HEK293T (cell line): Measurements from ENCODE around the gene EFCAB6.

Experiments
- CTCF ChIA-PET: fragments of 350-600 bp; formaldehyde crosslinking; extraction: SDS; loops from one replicate; lab custom pipeline; 2021; ENCODE audit warnings: antibody characterized with exemption, inconsistent platforms; lab: Yijun Ruan, JAX
- POLR2A ChIA-PET: fragments of 350-600 bp; formaldehyde crosslinking; extraction: SDS; loops from one replicate; lab custom pipeline; 2020; ENCODE audit warnings: antibody characterized with exemption, inconsistent platforms; lab: Yijun Ruan, JAX
- DNase-seq: peaks from one replicate; pipeline ENCODE4 v3.0.0; 2012; ENCODE audit warnings: mixed read lengths; ENCODE audit errors: extremely low spot score
- ARNT ChIP-seq: fragments of 450-650 bp; IDR thresholded peaks from 2 replicates; pipeline ENCODE4 v1.6.1; 2017; ENCODE audit warnings: mild to moderate bottlenecking
- BHLHE40 ChIP-seq: fragments of 450-650 bp; IDR thresholded peaks from 2 replicates; pipeline ENCODE4 v1.6.1; 2016; ENCODE audit warnings: mild to moderate bottlenecking, moderate library complexity, borderline replicate concordance
- CTBP1 ChIP-seq: fragments of 450-650 bp; IDR thresholded peaks from 2 replicates; pipeline ENCODE4 v1.6.1; 2016; ENCODE audit warnings: borderline replicate concordance
- ELF4 ChIP-seq: fragments of 450-650 bp; IDR thresholded peaks from 2 replicates; pipeline ENCODE4 v1.6.1; 2017; ENCODE audit warnings: antibody characterized with exemption
- FOXA1 ChIP-seq: fragments of 450-650 bp; IDR thresholded peaks from 2 replicates; pipeline ENCODE4 v1.6.1; 2016; ENCODE audit warnings: mild to moderate bottlenecking
- FOXK2 ChIP-seq: fragments of 450-650 bp; IDR thresholded peaks from 2 replicates; pipeline ENCODE4 v1.6.1; 2016; ENCODE audit warnings: mild to moderate bottlenecking
- FOXM1 ChIP-seq: fragments of 450-650 bp; IDR thresholded peaks from 2 replicates; pipeline ENCODE4 v1.6.1; 2017; ENCODE audit warnings: mild to moderate bottlenecking, borderline replicate concordance
- HDGF ChIP-seq: fragments of 450-650 bp; IDR thresholded peaks from 2 replicates; pipeline ENCODE4 v1.6.1; 2017; ENCODE audit warnings: antibody characterized with exemption, borderline replicate concordance
- L3MBTL2 ChIP-seq: fragments of 450-650 bp; conservative IDR thresholded peaks from 2 replicates; pipeline ENCODE4 v1.6.1; 2016; ENCODE audit warnings: mild to moderate bottlenecking
- LEF1 ChIP-seq: fragments of 450-650 bp; IDR thresholded peaks from 2 replicates; pipeline ENCODE4 v1.6.1; 2017; ENCODE audit warnings: mild to moderate bottlenecking, borderline replicate concordance
- NFRKB ChIP-seq: fragments of 450-650 bp; IDR thresholded peaks from 2 replicates; pipeline ENCODE4 v1.6.1; 2016; ENCODE audit warnings: mild to moderate bottlenecking, moderate library complexity
- SP1 ChIP-seq: fragments of 450-650 bp; IDR thresholded peaks from 2 replicates; pipeline ENCODE4 v1.6.1; 2017
- SUZ12 ChIP-seq: fragments of 450-650 bp; IDR thresholded peaks from 2 replicates; pipeline ENCODE4 v1.6.1; 2016; ENCODE audit warnings: mild to moderate bottlenecking
- TARDBP ChIP-seq: fragments of 450-650 bp; IDR thresholded peaks from 2 replicates; pipeline ENCODE4 v1.6.1; 2016
- ZNF384 ChIP-seq: fragments of 450-650 bp; IDR thresholded peaks from 2 replicates; pipeline ENCODE4 v1.6.1; 2016
- TF ChIP-seq, protein P1 (sequence below): fragments of 450-650 bp; IDR thresholded peaks from 2 replicates; pipeline ENCODE4 v1.6.1; 2016

EFCAB6 gene

DNA sequence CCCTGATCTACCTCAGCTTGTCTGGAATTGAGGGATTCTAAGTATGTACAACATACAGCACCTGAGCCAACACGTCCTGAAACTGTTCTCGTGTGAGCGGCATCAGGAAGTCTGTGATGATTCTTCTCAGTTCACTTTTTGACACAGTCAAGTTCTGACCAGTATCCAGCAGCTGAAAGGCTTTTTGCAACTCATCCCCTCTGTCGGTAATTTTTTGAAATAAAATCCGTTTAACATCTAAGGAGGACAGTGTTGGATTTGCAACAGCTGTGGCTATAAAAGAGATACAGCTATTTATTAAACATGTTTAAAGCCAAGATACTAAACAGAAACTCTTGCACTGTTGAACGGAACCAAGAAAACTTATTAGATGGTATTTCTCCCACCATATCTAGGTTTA, 39.3 kb downstream of the EFCAB6 start:
- TF ChIP-seq, protein P1, sequence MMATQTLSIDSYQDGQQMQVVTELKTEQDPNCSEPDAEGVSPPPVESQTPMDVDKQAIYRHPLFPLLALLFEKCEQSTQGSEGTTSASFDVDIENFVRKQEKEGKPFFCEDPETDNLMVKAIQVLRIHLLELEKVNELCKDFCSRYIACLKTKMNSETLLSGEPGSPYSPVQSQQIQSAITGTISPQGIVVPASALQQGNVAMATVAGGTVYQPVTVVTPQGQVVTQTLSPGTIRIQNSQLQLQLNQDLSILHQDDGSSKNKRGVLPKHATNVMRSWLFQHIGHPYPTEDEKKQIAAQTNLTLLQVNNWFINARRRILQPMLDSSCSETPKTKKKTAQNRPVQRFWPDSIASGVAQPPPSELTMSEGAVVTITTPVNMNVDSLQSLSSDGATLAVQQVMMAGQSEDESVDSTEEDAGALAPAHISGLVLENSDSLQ, result no peak
- TF ChIP-seq FOXA1, result no peak
- TF ChIP-seq TARDBP, result no peak
- no peak for TF ChIP-seq BHLHE40
- TF ChIP-seq L3MBTL2, result no peak
- no peak for TF ChIP-seq HDGF
- no peak for TF ChIP-seq FOXK2
- TF ChIP-seq ELF4, result no peak
- no peak for TF ChIP-seq SP1
- TF ChIP-seq FOXM1, result no peak
- TF ChIP-seq CTBP1, result no peak
- TF ChIP-seq ZNF384, result no peak
- no peak for TF ChIP-seq SUZ12
- TF ChIP-seq LEF1, result no peak
- TF ChIP-seq ARNT, result no peak
- ChIA-PET POLR2A (no interaction called here), CTCF (no interaction called here)
- DNase-seq, result no peak

DNA sequence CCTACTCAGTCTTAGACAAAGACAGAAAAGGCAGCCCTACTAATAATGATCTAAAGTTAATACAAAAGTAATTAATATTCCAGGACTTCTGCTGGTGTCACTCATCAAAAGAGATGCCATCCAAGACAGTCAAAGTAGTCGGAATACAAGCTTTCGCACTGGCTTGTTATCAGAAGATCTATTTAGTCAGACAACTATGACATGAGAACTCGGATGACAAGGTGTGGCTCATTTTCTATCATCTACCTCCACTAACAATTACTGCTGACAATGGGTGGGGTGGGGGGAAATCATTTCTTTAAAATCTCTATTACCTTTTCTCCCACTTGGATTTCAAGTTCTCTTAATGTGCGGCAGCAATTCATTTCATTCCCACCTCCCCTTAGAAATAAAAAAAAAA, 56.7 kb downstream of the EFCAB6 start:
- TF ChIP-seq HDGF, result no peak
- ChIA-PET POLR2A (no interaction called here), CTCF (interaction anchor here (1.9 kb wide), 1 partner anchor 9 kb away, joined by 4 read pairs; no protein-coding TSS in a partner anchor)
- no peak for DNase-seq

DNA sequence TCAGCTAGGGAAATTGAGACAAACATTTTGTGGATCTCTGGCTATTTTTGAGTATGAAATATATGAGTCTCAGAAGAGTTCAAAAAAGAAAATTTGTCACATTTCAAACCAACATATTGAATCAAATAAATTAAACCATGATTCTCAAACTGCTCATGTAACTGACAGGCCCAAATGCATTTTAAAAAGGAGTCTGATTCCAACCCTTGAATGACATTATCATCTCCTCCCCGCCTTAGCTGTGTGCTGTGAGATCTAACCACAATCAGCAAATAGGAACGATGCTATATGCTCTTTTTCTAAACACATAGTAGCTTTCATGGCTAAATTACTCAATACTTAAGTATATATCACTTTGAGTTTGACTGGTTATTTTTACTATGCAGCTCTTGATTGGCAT, 57.1 kb downstream of the EFCAB6 start:
- ChIA-PET POLR2A (no interaction called here), CTCF (no interaction called here)
- TF ChIP-seq FOXA1, result no peak
- TF ChIP-seq LEF1, result no peak
- no peak for TF ChIP-seq FOXK2
- TF ChIP-seq SP1, result no peak
- TF ChIP-seq ELF4, result no peak
- TF ChIP-seq ZNF384, result no peak
- no peak for TF ChIP-seq CTBP1
- no peak for TF ChIP-seq SUZ12
- no peak for TF ChIP-seq NFRKB
- no peak for TF ChIP-seq BHLHE40
- TF ChIP-seq HDGF, result no peak
- no peak for TF ChIP-seq ARNT
- TF ChIP-seq FOXM1, result no peak
- no peak for TF ChIP-seq L3MBTL2
- TF ChIP-seq TARDBP, result no peak
- no peak for DNase-seq

DNA sequence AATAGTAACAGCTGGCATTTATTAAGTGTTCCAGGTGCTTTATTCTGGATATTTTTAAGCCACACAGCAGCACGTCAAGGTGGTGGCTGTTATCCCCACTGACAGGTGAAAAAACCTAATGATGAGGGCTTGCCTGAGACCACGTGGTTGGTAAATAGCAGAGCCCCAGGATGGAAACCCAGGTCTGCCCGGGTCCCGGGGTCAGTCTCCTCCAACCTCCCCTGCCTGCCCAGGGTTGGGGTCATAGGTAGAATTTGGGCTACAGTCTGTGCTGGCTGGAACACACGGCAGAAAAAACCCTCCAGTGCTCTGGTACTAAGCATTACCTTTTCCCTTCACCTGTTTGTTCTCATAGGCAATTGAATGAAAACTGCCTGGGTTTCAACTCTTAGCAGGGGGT, 57.9 kb downstream of the EFCAB6 start:
- TF ChIP-seq TARDBP, result no peak
- no peak for DNase-seq
- ChIA-PET POLR2A (no interaction called here), CTCF (no interaction called here)

DNA sequence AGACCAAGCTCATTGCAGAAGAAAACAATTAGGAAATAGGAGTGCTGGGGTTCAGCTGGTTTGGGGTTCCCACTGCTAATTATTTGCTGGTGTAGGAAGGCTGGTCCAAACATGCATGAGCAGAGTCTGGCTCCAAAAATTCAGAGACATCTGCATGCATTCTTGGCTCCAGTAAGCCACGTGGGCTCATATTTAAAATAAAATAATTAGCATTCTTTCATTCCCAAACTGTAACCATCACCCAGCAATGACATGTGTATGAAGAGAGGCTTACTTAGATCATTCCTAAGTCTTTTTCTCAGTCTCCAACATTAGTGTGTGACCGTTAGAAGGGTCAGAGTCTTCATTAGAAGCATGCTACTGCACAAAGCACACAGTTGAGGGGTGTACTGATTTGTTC, 58.4 kb downstream of the EFCAB6 start:
- DNase-seq, result no peak
- TF ChIP-seq SUZ12, result no peak
- ChIA-PET CTCF (no interaction called here), POLR2A (no interaction called here)

DNA sequence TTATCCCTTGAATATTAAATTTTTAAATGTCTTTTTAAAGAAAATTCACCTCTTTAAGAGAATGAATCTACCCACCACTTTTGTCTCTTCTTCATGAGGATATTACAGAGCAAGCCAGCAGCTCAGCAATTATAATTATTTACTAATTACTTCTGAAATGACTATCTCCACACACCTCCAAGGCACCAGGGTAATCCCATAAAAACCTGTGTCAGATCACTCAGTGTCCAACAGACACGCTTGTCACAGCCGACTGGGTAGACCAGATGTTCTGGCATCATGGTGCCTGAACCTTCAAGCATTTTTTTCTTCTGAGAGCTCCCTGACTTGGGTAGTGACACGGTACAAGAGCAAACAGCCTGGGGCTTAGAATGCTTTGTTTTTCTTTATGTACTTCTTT, 61.4 kb downstream of the EFCAB6 start:
- ChIA-PET POLR2A (no interaction called here), CTCF (no interaction called here)
- DNase-seq, result no peak
- no peak for TF ChIP-seq FOXK2

DNA sequence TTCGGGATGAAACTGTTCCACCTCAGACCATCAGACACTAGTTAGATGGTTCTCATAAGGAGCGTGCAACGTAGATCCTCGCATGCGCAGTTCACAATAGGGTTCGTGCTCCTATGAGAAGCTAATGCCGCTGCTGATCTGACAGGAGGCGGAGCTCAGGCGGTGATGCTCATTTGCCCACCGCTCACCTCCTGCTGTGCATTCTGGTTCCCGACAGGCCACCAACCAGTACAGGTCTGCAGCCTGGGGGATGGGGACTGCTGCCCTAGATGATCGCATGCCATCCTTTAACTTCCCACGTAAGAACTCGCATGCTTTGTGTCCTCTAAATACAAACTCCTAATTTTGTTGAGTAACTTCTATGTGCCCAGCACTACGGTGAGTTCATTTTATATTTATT, 62.6 kb downstream of the EFCAB6 start:
- TF ChIP-seq, protein P1, result no peak
- TF ChIP-seq FOXM1 (no peak), BHLHE40 (no peak), TARDBP (no peak), L3MBTL2 (no peak), CTBP1 (no peak), FOXA1 (no peak)
- CTCF ChIA-PET, result no interaction called here
- POLR2A ChIA-PET, result no interaction called here
- no peak for DNase-seq

DNA sequence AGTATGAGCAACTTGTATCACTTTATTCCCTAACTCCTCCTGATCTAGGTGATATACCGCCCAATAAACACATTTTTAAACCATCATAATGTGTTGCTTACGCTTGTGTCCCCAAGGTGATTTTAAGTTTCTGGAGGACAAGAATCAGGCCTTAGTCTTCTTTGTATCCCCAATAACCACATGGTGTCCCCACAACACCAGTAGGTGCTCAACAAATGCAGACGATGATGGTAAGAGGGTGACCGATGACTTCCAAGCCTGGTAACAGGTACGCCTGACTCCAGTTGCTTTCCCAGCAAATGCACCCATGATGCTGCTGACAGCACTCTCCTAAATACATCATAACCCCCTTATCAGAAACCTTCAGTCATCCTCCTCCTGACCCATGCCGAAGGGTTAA, 64.2 kb downstream of the EFCAB6 start:
- CTCF ChIA-PET, result no interaction called here

More for the DNA sequence above, 64.2 kb downstream of the EFCAB6 start:
- POLR2A ChIA-PET, result no interaction called here
- no peak for TF ChIP-seq BHLHE40
- no peak for TF ChIP-seq LEF1
- no peak for TF ChIP-seq FOXA1
- TF ChIP-seq SP1, result no peak
- no peak for TF ChIP-seq CTBP1
- TF ChIP-seq SUZ12, result no peak
- no peak for TF ChIP-seq HDGF
- TF ChIP-seq NFRKB, result no peak
- no peak for TF ChIP-seq FOXM1
- no peak for TF ChIP-seq FOXK2
- TF ChIP-seq, protein P1, result no peak
- TF ChIP-seq L3MBTL2, result no peak
- TF ChIP-seq ARNT, result no peak
- no peak for TF ChIP-seq TARDBP
- TF ChIP-seq ZNF384, result no peak
- TF ChIP-seq ELF4, result no peak
- DNase-seq, result no peak
